Activated naive CD4-positive, alpha-beta T cell treated with Interleukin-2 at 50 U/mL for 16 hours (primary cell): Measurements from ENCODE around the gene KNSTRN.

ENCODE experiments used
- DNase-seq: peaks from one replicate; pipeline ENCODE4 v3.0.0-alpha.2; 2020

KNSTRN gene

DNA sequence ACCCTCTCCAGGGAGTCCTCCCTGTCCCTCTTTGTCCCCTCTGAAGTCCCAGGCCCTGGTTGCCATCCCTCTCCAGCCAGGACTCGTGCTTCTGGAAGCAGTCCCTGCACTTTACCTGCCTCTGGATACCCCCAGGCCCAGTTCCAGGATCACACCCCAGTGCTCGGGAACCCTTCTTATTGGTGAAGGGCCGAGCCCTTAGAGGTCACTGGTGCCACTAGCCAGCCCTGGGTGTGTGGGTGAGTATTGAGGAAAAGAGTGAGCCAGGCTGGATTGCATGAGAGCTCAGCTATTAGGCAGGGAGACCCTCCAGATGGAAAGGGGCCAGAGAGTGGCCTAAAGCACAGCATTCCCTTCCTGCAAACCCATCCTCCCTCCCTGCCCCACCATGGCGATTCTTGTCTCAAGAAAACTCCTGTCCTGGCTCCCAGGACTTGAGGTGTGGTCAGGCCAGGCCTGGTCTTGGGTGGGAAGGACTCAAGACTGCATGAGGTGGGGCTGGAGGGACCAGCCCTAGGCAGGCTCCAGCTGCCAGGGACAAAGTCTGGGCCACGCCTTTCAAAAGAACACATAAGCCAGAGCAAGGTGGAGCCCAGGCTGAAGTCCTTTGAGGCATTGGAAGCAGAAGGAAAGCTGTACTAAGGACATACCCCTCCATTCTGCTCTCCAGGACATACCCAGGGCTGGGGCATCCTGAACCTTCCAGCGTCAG lies 36.5 kb upstream of the KNSTRN start:
- no peak for DNase-seq

DNA sequence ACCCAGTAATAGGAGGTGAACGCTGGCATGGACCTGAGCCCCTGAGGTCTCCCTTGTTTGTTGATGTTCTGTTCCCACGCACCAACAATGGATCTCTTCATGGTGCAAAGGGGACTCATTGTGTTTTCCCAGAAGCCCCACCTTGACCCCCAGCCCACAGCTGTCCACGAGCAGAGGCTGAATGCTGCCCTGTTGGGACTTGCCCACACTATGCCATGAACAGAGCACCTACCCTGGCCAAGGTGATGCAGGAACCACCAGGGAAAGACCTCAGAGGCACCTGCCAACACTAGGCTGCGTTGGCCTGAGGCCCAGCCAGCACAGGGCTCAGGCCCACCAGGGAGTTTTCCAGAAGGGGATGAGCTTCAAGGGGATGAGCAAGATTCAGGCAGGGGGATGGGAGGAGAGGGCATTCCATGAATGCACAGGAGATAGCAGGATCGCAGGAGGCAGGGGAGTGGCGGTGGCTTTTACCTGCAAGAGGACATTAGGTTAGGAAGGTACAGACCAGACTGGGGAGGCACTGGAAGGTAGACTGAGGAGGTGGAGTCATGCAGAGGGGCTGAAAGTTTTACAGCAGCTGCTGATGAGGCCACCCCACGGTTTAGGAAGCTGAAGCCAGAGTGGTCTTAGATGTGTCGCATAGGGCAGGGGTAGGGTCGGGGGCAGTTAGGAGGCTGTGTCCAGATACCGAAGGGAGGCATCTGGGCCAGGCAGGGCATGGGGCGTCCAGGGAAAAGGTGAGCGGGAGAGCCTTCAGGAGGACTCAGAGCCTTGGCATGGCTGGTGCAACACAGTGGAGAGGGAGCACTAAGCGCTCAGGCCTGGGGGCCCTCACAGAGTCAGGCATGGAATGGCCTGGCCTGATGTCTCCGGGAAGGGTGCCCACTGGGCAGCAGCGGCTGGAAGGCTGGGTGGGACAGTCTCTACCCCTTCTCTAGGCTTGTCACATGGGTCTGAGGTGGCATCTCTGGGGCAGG lies 35.7 kb upstream of the KNSTRN start:
- DNase-seq, result no peak

DNA sequence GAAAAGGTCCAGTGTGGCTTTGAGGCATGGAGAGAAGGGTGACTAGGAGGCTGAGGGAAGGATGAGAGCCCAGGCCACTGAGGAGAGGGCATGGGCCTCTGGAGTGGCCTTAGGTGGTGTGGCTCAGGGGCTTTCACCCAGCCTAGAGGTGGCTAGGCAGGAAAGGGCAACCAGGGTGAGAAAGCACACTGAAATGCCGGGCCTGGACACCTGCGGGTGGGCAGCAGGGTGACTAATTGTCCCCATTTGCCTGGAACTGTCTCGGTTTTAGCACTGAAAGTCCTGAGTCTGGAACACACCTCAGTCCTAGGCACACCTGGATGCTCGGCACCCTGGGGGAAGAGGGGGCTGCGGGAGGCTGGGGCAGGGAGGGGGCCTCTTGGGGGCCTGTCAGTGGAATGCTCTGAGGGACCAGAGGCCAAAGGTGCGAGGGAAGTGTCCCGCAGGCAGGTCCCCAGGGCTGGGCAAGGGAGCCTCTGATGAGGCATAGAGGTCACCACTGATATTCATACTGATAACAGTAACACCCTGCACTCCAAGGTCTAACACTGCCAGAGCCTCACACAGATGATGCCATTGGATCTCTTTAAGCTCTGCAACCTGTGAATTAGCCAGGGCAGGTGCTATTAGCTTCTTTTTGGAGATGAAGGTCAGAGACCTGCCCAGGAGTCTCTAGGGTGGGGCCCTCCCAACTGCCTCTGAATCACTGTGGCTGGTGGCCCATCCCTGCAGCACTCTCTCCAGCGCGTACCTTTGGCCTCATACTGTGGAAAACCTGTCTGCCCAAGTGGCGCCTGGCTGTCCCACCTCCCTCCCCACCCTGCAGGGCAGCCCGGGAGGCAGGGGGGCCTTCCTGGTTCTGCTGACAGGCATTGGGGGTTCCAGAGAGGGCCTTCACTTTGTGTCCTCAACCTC lies 34.7 kb upstream of the KNSTRN start:
- DNase-seq, result no peak

DNA sequence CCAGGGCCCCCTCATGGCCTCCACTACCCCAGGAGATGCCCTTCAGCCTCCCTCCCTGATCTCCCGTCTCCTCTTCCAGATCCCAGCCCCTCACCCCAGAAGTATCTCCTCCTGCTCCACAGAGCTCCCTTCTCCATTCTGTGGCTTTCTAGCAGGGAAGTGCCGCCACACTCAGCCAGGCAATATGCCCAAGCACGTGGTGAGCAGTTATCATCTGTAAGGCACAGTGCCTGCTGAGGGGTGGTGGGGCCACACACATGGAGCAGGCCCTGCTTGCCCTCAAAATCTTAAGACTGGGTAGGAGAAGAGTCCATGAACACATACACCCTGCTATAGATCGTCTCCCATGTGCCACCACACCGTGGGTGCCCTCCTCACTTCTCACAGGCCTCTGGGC lies 34.0 kb upstream of the KNSTRN start:
- DNase-seq, result no peak

DNA sequence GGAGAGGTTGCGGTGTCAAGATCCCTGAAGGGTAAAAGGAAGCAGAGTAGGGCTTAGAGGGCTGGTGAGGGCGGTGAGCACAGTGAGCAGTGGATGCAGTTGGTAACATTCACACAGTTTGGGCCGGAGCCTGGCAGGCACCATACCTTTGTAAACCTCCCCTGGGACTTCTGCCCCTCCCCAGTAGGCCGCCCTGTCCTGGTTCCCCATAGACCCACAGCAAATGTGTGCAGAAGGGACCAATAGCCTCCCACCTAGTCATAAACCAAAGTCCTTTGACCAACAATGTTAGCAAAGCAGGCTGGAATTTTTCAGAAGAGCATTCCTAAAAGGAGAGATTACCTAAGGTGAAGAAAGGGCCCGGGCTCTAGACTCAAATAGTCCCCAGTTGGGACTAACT lies 33.4 kb upstream of the KNSTRN start:
- no peak for DNase-seq

DNA sequence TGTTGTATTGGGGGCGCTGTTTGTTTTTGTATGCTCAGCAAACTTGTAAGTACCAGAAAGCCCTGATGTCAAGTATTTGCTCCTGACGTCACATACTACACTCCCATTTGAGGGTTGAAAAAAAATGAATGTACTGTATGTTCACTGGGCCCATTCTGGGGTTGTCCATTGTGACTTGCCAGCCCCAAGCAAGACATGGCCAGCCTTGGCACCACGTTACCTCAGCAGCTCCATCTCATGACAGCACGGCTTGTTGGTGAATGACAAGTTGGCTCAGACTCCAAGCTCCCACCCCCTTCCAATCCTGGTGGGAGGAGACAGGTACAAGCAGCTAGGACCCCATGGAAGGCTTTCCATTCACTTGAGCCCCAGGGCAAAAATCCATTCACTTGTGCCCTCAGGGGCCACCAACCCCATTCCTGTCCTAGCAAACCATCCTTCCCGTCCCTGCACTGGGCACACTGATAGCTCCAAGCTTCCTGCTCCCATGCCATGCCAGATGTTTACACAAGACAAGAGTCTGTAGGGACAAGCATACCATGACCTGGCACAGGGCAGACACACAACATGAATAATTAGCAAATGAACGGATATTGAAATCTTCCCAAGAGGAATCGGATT lies 30.1 kb upstream of the KNSTRN start:
- no peak for DNase-seq

DNA sequence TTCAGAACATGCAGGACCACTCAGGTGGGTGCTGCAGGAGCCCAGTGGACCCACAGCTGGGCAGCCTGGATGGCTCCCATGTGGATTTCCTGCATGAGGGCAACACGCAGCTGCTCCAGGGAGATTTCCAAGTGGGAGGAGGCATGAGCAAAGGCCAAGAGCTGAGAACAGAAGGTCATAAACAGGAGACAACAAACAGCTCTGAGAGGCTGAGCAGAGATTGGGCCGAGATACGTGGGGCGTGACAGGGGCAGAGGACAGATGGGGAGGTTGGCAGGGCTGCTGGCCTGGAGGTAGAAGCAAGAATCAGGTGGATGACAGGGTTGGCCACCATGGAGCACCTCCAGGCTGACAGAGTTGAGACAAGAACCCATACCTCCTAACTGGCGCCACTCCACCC lies 28.8 kb upstream of the KNSTRN start:
- DNase-seq, result no peak

DNA sequence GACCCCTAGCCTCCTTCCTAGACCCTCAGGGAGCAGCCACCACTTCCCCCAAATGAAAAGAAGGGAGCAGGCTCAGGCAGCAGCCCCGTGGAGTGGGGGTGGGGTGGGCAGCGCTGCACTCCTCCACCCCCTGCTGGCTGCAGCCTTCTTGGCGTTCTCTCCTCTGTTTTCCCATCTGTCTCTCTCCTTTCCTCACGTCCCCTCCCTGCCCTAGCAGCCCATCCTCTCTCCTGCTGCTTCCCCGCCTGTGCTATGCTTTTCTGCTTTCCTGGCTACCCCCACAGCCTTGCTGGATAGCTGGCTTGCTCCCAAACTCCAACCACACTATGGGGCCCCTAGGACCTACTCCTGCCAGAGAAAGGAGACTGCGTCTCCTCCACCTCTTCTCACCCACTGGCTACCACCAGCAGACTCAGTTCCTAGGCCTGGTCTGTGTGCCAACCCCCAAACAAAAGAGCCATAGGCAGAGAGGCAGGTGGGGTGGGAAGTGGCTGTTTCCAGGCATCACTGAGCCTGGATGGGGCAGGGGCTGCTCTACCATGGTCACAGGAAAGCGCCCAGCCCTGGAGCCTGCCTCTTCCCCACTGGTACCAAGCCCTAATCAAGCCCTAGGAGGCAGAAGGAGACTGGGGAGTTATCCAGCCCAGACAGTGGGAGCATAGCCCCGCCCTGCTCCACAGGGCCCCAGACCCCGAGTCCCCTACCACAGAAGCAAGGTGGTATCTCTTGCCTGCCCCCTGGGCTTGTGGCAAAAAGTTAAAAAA lies 27.9 kb upstream of the KNSTRN start:
- no peak for DNase-seq

DNA sequence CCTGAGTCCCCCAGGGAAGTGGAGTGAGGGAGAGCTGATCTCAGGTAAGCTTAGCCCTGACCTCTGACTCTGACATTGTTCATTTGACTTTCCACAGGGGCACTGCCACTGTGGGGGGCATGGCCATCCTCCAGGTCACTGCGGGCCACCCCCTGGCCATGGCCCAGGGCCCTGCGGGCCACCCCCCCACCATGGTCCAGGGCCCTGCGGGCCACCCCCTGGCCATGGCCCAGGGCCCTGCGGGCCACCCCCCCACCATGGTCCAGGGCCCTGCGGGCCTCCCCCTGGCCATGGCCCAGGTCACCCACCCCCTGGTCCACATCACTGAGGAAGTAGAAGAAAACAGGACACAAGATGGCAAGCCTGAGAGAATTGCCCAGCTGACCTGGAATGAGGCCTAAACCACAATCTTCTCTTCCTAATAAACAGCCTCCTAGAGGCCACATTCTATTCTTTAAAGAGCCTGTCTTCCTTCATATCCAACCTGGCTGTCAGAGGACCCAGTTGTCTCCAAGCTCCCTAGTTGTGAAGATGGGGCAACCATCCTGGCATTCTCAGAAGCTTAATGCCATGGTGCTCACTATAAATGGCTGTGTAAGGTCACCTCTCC lies 26.4 kb upstream of the KNSTRN start:
- no peak for DNase-seq

DNA sequence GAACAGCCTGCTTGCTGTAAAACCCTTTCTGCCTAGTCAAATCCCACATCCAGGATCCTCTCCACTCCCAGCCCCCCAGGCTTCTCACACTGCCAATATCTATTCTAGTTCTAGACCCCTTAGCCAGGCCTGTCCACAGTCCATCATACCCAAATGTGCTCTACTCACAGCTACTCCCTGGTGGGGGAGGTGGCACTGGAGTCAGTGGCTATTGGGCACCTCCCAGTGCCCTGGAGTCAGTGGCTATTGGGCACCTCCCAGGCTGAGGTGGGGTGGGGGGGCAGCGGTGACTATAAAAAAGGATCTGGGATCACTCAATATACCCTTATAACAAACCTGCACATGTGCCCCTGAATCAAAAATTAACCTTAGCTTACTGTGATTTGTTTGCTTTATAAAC lies 25.3 kb upstream of the KNSTRN start:
- DNase-seq, result no peak

DNA sequence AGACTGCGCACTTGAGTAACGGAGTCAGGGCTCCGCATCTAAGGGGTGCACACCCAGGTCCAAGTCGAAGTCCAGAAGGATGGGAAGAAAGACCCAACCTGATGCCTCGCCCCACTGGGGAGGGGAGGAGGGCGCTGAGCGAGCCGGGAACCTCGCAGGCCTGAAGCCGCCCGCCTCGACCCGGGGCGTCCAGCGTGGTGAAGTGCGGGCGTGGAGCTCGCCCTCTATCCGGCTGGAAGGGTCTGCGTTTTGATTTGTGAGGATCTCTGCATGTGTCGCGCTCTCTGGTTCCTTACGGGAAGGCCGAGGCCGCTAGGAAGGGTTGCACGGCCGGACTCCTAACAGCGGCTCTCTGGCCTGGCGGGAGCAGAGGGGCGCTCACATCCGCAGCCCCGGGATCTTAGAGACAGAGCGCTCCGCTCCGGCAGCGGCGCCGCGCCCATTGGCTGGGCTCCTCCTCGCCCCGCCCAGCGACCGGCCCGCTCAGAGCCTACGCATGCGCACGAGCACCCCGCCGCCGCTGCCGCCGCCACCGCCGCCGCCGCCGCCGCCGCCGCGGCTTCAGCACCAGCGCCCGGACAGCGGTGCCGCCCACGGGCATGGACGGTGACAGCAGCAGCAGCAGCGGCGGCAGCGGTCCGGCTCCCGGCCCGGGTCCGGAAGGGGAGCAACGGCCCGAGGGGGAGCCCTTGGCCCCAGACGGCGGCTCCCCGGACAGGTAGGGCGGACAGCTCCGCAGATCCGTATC lies 24.6 kb upstream of the KNSTRN start, which contains the start of gene DISP2:
TSS of gene DISP2 (plus strand) at position 497 of the 748 bp plus-strand sequence. CDS start at position 600, 103 bp downstream.
- DNase-seq, result peak; percentile 92

DNA sequence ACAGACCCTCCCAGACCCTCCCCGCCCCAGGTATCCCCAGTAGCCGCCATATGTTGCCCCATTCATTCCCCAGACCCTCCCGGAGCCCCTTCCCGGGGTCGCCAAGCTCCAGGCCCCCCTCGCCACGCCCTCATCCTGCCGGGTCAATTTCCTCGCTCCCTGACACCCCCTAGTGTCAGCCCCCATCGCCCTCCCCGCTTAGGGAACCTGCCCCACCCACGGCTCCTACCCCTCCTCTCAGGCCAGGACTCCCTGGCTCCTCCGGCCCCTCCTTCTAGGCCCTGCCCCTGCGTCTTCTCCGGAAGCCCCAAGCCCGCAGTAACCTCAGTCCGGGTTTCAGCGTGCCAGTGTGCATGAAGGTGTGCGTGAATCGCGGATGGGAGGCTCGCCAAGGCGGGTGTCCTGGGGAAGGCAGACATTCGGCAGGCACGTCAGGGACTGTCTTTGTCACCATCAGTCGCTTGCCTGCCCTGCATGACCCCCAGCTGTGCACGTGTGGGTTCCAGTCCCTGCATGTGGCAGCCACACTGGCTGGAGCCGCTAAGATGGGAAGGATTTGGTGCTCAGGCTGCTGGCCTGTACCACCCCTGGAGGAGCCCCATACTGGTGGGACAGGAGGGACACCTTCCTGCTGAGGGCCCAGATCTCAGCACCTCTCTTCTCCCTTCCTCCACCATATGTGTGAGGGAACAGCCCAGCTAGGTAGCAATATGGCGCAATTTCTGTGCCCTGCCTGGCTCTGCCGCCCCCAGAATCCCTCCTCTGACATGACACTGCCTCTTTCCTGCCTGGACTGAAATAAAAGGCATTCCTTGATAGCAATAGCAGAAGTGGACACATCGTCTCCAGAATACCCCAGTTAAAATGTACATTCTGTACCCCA lies 23.8 kb upstream of the KNSTRN start:
- peak; percentile 19 for DNase-seq

DNA sequence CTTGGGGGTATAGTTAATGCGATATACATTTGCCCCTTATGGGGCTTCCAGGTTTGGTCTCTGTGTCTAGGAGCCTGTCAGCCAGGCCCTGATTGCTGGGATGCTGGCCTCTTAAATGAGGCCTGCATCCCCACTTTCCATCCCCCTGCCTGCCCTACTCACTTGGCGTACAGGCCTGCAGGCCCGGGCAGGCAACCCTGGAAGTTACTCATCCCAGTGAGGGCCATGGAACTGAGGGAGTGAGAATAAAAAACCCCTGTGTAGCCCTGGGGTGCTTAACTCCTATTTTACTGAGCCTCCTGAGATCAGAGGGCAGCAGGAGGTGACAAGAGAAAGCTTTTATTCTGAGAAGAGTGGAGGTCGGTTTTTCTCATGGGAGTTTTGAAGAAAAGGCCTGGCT lies 22.5 kb upstream of the KNSTRN start:
- DNase-seq, result no peak

DNA sequence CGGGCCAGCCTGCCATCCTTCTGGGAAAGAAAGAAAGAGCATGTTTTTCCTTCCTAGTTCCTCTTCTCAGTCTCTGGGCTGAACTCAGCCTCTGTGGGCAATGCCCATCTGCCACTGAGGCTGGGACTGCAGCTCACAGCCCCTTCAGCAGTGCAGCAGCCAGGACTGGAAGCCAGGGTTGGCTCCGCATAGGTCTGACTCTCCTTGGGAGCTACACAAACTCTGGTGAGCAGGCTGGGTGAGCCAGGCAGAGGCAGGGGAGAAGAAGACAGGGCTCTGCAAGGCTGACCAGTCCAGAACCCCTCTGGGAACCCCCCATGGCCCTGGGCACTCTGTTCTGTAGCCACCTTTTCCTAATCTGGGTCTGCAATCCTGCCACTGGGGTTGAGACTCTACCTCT lies 20.9 kb upstream of the KNSTRN start:
- DNase-seq, result no peak

DNA sequence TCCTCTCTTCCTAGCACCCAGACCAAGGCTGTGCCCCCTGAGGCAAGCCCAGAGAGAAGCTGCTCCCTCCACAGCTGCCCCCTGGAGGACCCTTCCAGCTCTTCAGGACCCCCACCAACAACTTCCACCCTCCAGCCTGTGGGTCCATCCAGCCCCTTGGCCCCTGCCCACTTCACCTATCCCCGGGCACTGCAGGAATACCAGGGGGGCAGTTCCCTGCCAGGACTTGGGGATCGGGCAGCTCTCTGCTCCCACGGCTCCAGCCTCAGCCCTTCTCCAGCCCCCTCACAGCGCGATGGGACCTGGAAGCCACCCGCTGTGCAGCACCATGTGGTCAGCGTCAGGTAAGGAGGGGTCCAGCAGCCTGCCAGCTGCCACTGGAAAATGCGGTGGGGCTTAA lies 18.9 kb upstream of the KNSTRN start:
- no peak for DNase-seq

DNA sequence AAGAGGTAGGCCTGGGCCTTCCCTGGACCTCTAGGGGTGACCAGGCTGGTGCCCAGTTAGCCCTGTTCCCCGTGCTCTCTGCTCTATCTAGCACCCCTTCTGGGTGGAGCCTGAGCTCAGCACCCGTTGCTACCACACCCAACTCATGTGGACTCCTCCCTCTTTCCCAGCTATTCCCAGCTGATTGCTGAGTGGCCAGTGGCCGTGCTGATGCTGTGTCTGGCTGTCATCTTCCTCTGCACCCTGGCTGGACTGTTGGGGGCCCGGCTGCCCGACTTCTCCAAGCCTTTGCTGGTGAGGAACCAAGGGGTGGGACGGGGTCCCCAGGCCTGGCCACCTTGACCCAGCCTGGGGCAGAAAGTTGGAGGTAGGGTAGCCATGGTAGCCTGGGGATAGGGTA lies 18.3 kb upstream of the KNSTRN start:
- no peak for DNase-seq

DNA sequence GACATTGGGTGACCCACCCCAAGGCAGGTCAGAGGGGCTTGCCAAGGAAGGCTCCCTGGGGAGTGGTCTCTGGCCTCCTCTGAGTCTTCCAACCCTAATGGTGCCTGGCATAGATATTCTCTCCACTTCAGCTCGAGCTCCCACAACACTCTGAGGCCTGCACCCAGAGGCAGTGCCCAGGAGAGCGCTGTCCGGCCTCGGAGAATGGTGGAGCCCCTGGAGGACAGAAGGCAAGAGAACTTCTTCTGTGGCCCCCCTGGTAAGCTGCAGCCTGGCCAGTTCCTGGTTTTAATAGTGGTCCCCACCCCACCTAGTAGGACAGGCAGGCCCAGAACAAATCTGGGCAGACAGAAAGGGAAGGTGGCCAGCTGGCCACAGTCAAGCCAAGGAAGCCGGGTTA lies 17.5 kb upstream of the KNSTRN start:
- no peak for DNase-seq

DNA sequence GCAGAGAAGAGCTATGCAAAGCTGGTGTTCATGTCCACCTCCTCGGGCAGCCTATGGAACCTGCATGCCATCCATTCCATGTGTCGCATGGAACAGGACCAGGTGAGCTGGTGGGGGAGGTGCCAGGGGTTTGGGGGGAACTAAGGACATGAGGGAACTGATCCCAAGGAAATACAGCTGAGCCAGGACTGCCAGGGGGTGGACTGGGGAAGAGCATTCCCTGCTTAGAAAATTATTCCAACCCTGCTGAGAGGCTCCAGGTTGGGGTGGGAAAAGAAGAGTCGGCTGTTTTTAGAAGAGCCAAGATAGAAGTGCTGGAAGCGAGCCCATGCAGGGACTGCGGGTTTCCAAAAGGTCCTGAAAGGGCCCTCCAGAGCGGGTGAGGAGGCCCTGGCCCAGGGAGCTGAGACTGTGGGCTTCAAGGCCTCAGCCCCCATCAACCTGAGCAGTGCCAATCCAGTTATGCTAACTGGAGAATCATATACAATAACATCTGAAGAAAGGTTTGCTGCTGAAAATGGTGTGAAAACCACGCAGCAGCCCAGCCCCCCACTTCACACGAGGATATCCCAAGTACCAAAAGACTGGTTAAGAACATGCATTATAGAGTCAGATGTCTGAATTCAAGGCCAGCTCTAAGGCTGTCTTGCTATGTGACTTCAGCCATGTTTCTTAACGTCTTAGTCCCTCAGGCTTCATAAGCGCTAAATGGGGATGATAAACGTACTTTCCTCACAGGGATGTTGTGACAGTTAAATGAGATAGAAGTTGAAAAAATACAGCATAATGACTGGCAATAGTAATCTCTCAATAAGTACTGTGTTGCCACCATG lies 16.7 kb upstream of the KNSTRN start:
- no peak for DNase-seq
